ENCODE data around the gene TNFRSF6B.

GRCh38 chr20:63738687-63739129, 42.3 kb downstream of the TNFRSF6B start:
- TF ChIP-seq POLR2A (IDR thresholded peaks at IDR 0.05): no peak
- TF ChIP-seq CTCF (IDR thresholded peaks at IDR 0.05): no peak
